IPS DF 4.7 (cell line): ENCODE measurements around the gene IFNK.

ENCODE experiments used
- DNase-seq: peaks from one replicate; pipeline ENCODE4 v3.0.0-alpha.2; 2013; ENCODE audit warnings: low spot score; ENCODE audit errors: extremely low read depth

The IFNK gene

GRCh38 chr9:27572918-27573633 lies 49.0 kb downstream of the IFNK start, which contains the start of gene C9orf72:
Gene C9orf72 (minus strand): TSS chr9:27573481. CDS start chr9:27567120, 6,361 bp downstream.
- DNase-seq: no peak

DNA sequence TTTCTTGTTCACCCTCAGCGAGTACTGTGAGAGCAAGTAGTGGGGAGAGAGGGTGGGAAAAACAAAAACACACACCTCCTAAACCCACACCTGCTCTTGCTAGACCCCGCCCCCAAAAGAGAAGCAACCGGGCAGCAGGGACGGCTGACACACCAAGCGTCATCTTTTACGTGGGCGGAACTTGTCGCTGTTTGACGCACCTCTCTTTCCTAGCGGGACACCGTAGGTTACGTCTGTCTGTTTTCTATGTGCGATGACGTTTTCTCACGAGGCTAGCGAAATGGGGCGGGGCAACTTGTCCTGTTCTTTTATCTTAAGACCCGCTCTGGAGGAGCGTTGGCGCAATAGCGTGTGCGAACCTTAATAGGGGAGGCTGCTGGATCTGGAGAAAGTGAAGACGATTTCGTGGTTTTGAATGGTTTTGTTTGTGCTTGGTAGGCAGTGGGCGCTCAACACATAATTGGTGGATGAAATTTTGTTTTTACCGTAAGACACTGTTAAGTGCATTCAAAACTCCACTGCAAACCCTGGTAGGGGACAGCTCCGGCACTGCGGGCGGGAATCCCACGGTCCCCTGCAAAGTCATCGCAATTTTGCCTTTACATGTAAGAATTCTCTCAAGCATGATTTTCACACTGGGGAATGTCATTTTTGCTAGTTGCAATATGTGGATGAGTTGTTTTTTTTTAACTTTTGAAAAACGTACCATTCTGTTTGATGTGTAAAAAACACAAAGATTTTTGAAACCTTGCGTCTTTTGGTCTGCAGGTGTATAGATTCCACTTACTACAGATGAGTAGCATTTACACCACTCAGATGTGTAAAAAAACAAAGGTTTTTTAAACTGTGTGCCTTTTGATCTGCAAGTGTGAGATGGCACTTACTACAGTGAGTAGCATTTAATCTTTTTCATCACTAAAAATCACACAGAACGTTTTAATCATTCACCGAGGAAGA lies 49.8 kb downstream of the IFNK start:
- DNase-seq: peak; percentile 96
